GOT3 (cell line): ENCODE results near the gene CCPG1.
"Not testable (repeated sequence)": the region's sequence is repeated elsewhere in the genome, so short reads cannot be mapped to it uniquely, and the experiment has no call there.

Source experiments
- DNase-seq: peaks from one replicate; lab custom pipeline; 2025; ENCODE audit warnings: mixed read lengths; lab: John Stamatoyannopoulos, UW

Gene CCPG1, protein sequence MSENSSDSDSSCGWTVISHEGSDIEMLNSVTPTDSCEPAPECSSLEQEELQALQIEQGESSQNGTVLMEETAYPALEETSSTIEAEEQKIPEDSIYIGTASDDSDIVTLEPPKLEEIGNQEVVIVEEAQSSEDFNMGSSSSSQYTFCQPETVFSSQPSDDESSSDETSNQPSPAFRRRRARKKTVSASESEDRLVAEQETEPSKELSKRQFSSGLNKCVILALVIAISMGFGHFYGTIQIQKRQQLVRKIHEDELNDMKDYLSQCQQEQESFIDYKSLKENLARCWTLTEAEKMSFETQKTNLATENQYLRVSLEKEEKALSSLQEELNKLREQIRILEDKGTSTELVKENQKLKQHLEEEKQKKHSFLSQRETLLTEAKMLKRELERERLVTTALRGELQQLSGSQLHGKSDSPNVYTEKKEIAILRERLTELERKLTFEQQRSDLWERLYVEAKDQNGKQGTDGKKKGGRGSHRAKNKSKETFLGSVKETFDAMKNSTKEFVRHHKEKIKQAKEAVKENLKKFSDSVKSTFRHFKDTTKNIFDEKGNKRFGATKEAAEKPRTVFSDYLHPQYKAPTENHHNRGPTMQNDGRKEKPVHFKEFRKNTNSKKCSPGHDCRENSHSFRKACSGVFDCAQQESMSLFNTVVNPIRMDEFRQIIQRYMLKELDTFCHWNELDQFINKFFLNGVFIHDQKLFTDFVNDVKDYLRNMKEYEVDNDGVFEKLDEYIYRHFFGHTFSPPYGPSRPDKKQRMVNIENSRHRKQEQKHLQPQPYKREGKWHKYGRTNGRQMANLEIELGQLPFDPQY

DNA sequence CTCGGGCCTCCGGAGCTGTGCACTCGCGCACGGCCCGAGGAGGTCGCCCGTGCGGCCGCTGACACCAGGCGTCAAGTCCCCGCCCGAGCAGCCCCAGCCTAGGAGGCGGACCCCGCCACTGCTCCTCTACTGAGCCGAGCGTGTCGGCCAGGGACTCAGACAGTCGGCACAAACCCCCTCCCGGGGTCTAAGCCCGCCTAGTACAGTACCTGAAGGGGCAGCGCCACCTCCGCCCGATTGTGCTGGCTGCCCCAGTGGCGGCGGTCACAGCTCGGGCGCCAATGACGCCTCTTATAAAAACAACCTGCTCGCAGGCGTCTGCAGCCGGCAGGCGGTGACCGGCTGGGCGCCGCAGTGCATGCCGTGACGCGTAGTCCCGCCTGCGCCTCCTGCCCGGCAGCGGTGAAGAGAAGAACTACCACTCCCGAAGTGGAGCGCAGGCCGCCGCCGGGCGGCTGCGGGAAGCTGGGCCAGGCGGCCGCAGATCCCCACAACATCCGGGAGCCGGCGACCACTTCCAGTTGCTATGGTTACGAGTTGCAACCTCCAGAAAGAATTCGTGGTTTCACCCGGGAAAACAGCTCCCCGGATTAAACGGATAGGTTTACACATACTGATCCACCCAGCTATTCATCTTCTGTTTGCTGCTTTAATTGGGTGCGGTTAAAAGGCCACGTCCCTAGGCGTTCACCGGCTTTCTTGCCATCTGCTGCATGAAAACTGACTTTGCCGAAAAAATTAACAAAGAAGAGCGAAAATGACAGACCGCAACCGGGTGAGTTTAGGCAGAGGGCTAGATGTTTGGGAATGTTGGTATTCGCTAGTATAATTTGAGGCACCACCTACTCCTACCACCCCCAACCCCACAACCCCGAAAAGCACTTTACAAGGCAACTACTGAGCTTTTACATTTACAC, at the start of gene CCPG1, which contains the start of gene PIERCE2:
TSS of gene CCPG1 (minus strand) at position 348 of the 917 bp plus-strand sequence. CDS start 18,935 bp downstream, outside the sequence.
TSS of gene PIERCE2 (plus strand) at position 484 of the 917 bp plus-strand sequence. CDS start at position 758, 274 bp downstream.
- DNase-seq, result peak; percentile 80

DNA sequence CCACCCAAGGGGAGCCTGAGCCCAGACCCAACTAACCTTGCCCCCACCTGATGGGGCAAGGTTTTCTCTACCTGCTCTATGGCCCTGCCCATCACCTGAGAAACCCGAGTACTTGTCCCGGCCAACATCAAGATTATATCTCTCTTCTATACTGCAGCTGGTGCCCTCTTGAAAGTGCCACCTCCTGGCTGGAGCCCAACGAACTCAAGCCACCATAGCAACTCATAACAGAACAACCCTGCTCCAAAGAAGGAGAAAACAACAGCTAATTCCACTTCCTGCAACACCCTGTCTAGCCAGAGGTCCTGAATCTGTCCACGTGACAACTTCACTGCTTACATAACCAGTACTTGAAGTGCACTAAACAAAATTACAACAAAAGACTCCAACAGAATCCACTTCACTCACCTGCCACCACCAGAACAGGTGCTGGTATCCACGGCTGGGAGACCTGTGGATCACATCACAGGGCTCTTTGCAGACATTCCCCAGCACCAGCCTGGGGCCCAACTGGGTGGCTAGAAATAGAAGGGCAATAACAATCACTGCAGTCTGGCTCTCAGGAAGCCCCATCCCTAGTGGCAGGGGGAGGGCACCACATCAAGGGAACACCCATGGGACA, 49.4 kb upstream of the CCPG1 start:
- DNase-seq, result no peak

- not testable (repeated sequence) for DNase-seq
These were observed 38.9 kb upstream of the CCPG1 start for GRCh38 chr15:55447030-55447394.

GRCh38 chr15:55446379-55447029, 38.3 kb upstream of the CCPG1 start:
- DNase-seq, result not testable (repeated sequence)

DNA sequence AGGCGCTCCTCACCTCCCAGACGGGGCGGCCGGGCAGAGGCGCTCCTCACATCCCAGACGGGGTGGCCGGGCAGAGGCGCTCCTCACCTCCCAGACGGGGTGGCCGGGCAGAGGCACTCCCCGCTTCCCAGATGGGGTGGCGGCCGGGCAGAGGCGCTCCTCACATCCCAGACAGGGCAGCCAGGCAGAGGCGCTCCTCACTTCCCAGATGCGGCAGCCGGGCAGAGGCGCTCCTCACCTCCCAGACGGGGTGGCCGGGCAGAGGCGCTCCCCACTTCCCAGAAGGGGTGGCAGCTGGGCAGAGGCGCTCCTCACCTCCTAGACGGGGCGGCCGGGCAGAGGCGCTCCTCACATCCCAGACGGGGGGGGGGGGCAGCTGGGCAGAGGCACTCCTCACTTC, 37.8 kb upstream of the CCPG1 start:
- DNase-seq, result not testable (repeated sequence)

GRCh38 chr15:55443141-55443540, 35.0 kb upstream of the CCPG1 start:
- DNase-seq, result not testable (repeated sequence)

GRCh38 chr15:55434989-55435825, 27.0 kb upstream of the CCPG1 start:
- DNase-seq, result no peak

GRCh38 chr15:55422089-55422488, 13.9 kb upstream of the CCPG1 start:
- DNase-seq, result no peak

DNA sequence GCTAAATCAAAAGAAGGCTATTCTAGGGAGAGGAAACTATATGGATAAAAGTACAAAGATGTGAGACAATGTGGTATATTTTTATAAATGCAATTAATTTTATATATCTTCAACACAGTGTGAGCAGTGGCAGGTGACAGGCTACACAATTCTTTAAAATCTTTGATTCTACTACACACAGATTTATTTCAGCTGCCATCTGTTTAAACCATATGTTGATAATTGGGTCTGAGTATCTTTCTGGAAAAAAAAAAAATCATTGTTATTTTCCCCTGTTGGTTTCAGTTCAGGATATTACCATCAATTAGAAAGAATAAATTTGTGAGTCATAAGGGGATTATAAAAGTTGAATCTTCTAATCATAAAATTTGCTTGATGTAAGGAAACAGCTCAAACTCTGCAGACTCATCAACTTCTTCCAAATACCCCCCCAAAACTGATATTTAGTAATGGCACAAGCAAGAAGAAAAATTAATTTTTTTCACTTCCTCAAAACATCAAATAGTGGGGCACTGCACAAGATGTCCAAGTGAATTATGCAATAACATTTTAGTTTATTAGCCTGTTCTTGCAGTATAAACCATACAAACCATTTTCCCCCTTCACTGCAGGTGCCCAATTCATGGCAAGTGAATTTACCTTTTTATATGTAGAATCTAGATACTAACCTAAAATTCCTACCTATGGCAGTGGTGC, 12.2 kb upstream of the CCPG1 start:
- DNase-seq, result no peak

- DNase-seq, result not testable (repeated sequence)
These were observed 9.5 kb upstream of the CCPG1 start for GRCh38 chr15:55417678-55418077.

DNA sequence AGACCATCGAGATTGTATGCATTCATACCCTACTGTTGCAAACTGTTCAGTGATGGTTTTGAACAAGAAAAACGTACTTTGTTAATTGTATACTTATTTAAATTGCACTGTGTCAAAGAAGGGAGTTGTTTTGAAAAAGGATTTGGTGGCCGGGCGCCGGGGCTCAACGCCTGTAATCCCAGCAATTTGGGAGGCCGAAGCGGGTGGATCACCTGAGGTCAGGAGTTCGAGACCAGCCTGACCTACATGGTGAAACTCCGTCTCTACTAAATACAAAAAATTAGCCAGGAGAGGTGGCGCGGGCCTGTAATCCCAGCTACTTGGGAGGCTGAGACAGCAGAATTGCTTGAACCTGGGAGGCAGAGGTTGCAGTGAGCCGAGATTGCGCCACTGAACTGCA, 817 bp upstream of the CCPG1 start:
- not testable (repeated sequence) for DNase-seq

- DNase-seq, result no peak
These were observed 604 bp downstream of the CCPG1 start for GRCh38 chr15:55407498-55408011.

GRCh38 chr15:55403531-55403930, 4.6 kb downstream of the CCPG1 start:
- DNase-seq, result no peak

DNA sequence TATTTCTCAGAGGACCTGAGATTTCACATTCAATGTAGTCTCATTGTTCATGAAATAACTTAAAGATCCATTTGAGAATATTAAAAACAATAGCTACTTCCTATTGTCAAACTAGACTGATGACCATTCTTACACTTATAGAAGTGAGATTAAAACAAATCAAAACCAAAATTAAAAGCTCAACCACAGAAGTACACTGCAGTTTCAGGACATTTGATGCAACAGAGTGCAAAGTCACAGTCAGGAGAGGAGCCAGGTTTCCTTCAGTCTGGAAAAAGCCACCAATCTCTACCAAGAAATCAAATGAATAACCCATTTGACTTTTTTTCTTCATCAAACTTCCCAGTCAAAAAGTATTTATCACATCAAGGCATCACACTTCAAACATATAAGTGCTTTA, 5.5 kb downstream of the CCPG1 start:
- DNase-seq, result no peak

- no peak for DNase-seq
These were observed 6.3 kb downstream of the CCPG1 start for GRCh38 chr15:55401786-55402246.

- not testable (repeated sequence) for DNase-seq
These were observed 8.1 kb downstream of the CCPG1 start for GRCh38 chr15:55400050-55400449.

DNA sequence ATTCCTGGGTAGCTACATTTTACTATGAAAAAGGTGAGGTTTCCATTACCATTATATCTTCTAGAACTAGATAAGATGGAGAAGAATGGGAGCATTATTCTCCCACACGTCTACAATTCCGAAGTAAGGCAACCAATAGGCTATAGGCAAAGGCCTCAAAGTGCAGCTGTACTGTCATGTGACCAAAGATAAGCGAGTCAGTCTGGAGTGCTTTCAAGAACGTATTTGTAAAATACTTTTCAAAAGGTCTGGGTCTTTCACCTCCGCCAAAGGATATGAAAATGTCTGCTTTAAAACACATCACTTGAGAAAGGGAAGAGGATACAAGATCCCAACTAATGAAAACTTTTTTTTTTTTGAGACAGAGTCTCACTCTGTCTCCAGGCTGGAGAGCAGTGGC, 9.9 kb downstream of the CCPG1 start:
- no peak for DNase-seq

GRCh38 chr15:55394694-55395093, 13.5 kb downstream of the CCPG1 start:
- no peak for DNase-seq

DNA sequence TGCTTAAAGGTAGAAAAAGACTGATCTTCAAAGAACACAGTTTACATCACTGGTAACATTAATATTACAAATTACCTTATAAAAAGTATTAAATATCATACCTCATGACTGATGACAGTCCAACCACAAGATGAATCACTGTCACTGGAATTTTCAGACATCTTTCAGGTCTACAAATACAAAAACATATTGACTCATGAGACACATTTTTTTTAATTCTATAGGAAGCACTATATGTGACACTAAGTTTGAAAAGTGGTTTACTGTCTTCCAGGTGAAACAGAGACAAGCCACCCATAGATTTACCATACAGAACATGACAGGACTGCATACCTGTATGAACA, 18.9 kb downstream of the CCPG1 start:
- DNase-seq, result no peak
